Globus pallidus (tissue), 1 donor: Measurements from ENCODE around the gene KRT5.
"Not testable (repeated sequence)": the region's sequence is repeated elsewhere in the genome, so short reads cannot be mapped to it uniquely, and the experiment has no call there.

Experiments
- DNase-seq: peaks from one replicate; pipeline ENCODE4 v3.0.0-alpha.2; 2015; ENCODE audit warnings: low spot score

Gene KRT5

GRCh38 chr12:52519387-52519703, 849 bp downstream of the KRT5 start:
- no peak for DNase-seq

GRCh38 chr12:52518574-52519386, 1.4 kb downstream of the KRT5 start:
- no peak for DNase-seq

GRCh38 chr12:52517888-52518287, 2.3 kb downstream of the KRT5 start:
- DNase-seq: no peak

GRCh38 chr12:52517005-52517835, 3.0 kb downstream of the KRT5 start:
- no peak for DNase-seq

GRCh38 chr12:52515927-52516831, 4.0 kb downstream of the KRT5 start:
- no peak for DNase-seq

GRCh38 chr12:52515319-52515646, 4.9 kb downstream of the KRT5 start:
- no peak for DNase-seq

- no peak for DNase-seq
Observed at GRCh38 chr12:52514471-52515318, 5.5 kb downstream of the KRT5 start.

- DNase-seq: no peak
Observed at GRCh38 chr12:52513736-52514135, 6.5 kb downstream of the KRT5 start.

- DNase-seq: no peak
Observed at GRCh38 chr12:52508211-52508610, 12.0 kb downstream of the KRT5 start.

GRCh38 chr12:52506858-52507715, 13.1 kb downstream of the KRT5 start:
- DNase-seq: no peak

- DNase-seq: no peak
Observed at GRCh38 chr12:52502877-52503276, 17.3 kb downstream of the KRT5 start.

GRCh38 chr12:52501490-52501889, 18.7 kb downstream of the KRT5 start:
- no peak for DNase-seq

- not testable (repeated sequence) for DNase-seq
Observed at GRCh38 chr12:52500574-52500973, 19.6 kb downstream of the KRT5 start.

GRCh38 chr12:52499806-52500560, 20.2 kb downstream of the KRT5 start:
- no peak for DNase-seq

GRCh38 chr12:52498946-52499345, 21.2 kb downstream of the KRT5 start:
- no peak for DNase-seq

GRCh38 chr12:52497975-52498374, 22.2 kb downstream of the KRT5 start:
- no peak for DNase-seq

GRCh38 chr12:52496590-52497071, 23.6 kb downstream of the KRT5 start:
- DNase-seq: no peak

- DNase-seq: no peak
Observed at GRCh38 chr12:52496054-52496453, 24.1 kb downstream of the KRT5 start.

GRCh38 chr12:52495389-52495788, 24.8 kb downstream of the KRT5 start:
- DNase-seq: no peak

- no peak for DNase-seq
Observed at GRCh38 chr12:52494518-52494917, 25.7 kb downstream of the KRT5 start.
